ENCODE data around the gene MT1F. TPM values are rescaled to one million over a fixed set of nuclear protein-coding genes. Genes with fewer than 3 reads are reported as not detected.

Gene MT1F
- total RNA-seq, 6 experiments from 2014 or later, result 10.1 to 934 (median 197) TPM

GRCh38 chr16:56609463-56609921, 48.3 kb upstream of the MT1F start:
- H3K36me3 ChIP-seq, result no peaks in the 10 kb centered on the region
- H3K4me1 ChIP-seq, result peaks cover 0 to 35% (median 14%) of the 10 kb centered on the region in 4 donors
- TF ChIP-seq CTCF (IDR thresholded peaks at IDR 0.05), result no peak
- peak; percentile 88 for TF ChIP-seq POLR2A (IDR thresholded peaks at IDR 0.05)
- DNase-seq (peak; percentile 81 to 87 (median 85)), ATAC-seq (peak in 3 of 4 donors; percentile 1 to 17 (median 6))
- H3K4me3 ChIP-seq, result peak overlapping the region; percentile 40 to 84 (median 73)
- intact Hi-C loops (cut with DNase I), result loop anchor here in 1 of 2 donors (10.0 kb wide), 1 partner anchor 85 kb away; no protein-coding TSS in a partner anchor
- H3K27me3 ChIP-seq, result no peaks in the 10 kb centered on the region
- H3K9me3 ChIP-seq, result no peaks in the 10 kb centered on the region
- WGBS (ENCODE audit: insufficient coverage, low coverage, low lambda C conversion rate, missing lambda C conversion rate), result 2% methylated on average over 6 of the region's 6 CpGs
- H3K27ac ChIP-seq, result peak overlapping the region; percentile 65 to 95 (median 84)

DNA sequence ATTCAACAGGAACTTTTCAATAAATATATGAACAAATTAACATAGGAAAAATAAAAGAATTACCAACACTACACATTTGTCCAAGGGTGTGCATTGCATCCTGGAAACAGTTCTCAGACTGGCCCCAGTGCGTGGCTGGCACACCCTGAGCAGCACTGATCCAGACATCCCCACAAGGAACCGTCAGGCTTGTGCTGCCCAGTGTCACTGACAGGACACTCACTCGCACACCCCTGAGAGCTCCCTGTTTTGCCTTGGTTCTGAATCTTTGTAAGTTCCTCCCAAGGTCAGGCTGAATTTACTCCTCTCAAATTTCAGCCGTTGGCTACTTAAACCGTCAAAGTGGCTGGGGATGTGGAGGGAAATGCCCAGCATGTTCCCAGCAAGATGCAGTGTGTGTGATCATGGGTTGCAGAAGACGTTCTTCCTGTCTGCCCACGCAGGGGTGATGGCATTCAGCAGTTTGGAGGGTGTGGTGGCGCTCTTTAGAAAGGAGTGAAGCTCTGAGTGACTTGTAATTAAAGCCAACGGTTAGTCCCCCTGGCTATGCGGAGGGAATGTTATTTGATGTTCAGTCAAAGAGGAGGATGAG, 47.6 kb upstream of the MT1F start:
- no peaks in the 10 kb centered on the region for H3K36me3 ChIP-seq
- no peaks in the 10 kb centered on the region for H3K9me3 ChIP-seq
- H3K27ac ChIP-seq, result peak overlapping the region; percentile 65 to 95 (median 84)
- H3K27me3 ChIP-seq, result no peaks in the 10 kb centered on the region
- intact Hi-C loops (cut with DNase I), result no loop called here
- 7% methylated on average over 8 of the region's 10 CpGs for whole genome bisulfite sequencing (ENCODE audit: insufficient coverage, low coverage, low lambda C conversion rate, missing lambda C conversion rate)
- peak; percentile 38 for TF ChIP-seq POLR2A (IDR thresholded peaks at IDR 0.05)
- no peak for TF ChIP-seq CTCF (IDR thresholded peaks at IDR 0.05)
- DNase-seq (peak; percentile 70 to 82 (median 81)), ATAC-seq (peak; percentile 6 to 11 (median 7))
- peak overlapping the region; percentile 40 to 84 (median 73) for H3K4me3 ChIP-seq
- peaks cover 0 to 35% (median 14%) of the 10 kb centered on the region in 4 donors for H3K4me1 ChIP-seq

- Histone ChIP-seq H3K27ac (peak overlapping the region; percentile 65 to 95 (median 84)), H3K36me3 (no peaks in the 10 kb centered on the region), H3K4me3 (peak overlapping the region in 2 of 3 donors; percentile 73 to 84), H3K27me3 (no peaks in the 10 kb centered on the region), H3K9me3 (no peaks in the 10 kb centered on the region), H3K4me1 (peaks cover 0 to 32% (median 12%) of the 10 kb centered on the region in 4 donors)
- intact Hi-C loops (cut with DNase I), result no loop called here
- DNase-seq (no peak), ATAC-seq (peak; percentile 0 to 6 (median 1))
- TF ChIP-seq CTCF (IDR thresholded peaks at IDR 0.05), result no peak
- 0% methylated on average over 2 of the region's 2 CpGs for WGBS (ENCODE audit: insufficient coverage, low coverage, low lambda C conversion rate, missing lambda C conversion rate)
Observed at GRCh38 chr16:56610609-56611111, 47.1 kb upstream of the MT1F start.

DNA sequence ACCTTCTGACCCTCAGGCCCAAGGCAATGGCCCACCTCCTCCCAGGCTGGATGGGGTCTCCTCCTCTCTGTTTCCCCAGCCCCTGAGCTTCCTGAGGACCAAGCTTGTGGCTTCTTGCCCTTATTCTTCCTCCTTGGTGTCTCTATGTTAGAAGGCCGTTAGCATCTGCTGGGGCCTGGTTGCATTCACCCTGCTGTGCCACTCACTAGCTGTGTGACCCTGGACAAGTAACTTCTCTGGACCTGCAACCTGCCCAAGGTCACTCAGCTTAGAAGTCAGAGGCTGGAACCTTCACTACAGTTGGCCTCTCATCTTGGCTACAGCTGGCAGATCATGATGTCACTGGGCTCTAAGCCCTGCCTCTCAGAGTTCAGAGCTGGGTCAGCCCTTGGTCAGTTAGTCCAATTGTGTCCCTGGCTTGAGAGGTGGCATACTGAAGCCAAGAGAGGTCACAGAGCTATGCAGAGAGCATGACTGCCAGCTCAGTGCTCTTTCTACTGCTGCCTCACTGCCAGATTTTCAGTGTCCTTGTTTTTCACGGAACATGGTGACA, 46.4 kb upstream of the MT1F start:
- no peaks in the 10 kb centered on the region for H3K9me3 ChIP-seq
- 17% methylated on average over 1 of the region's 2 CpGs for WGBS (ENCODE audit: insufficient coverage, low coverage, low lambda C conversion rate, missing lambda C conversion rate)
- peak overlapping the region in 2 of 3 donors; percentile 73 to 84 for H3K4me3 ChIP-seq
- no peaks in the 10 kb centered on the region for H3K27me3 ChIP-seq
- H3K27ac ChIP-seq, result peak overlapping the region; percentile 65 to 95 (median 84)
- TF ChIP-seq POLR2A (IDR thresholded peaks at IDR 0.05) (peak; percentile 66), CTCF (IDR thresholded peaks at IDR 0.05) (no peak)
- DNase-seq, result peak; percentile 76 to 95 (median 91)
- ATAC-seq, result peak; percentile 41 to 67 (median 53)
- H3K36me3 ChIP-seq, result no peaks in the 10 kb centered on the region
- H3K4me1 ChIP-seq, result peaks cover 0 to 25% (median 10%) of the 10 kb centered on the region in 4 donors
- intact Hi-C loops (cut with DNase I), result no loop called here

Measured in right lobe of liver (tissue), 6 donors.